Upper lobe of right lung (tissue), 1 donor: ENCODE results near the gene DNMT1. TPM values are rescaled to one million over a fixed set of nuclear protein-coding genes. Genes with fewer than 3 reads are reported as not detected.

Experiments used
- ATAC-seq: fragments of 200-7000 bp; cut with Tn5 transposase; one replicate; pipeline ENCODE4 v1.9.1; 2020; ENCODE audit warnings: mild to moderate bottlenecking, moderate library complexity
- DNase-seq: peaks from one replicate; pipeline ENCODE4 v3.0.0-alpha.2; 2020
- H3K27ac ChIP-seq: fragments of 200-600 bp; one replicate; pipeline ENCODE4 v1.8.0; 2022
- H3K27me3 ChIP-seq: fragments of 200-600 bp; one replicate; pipeline ENCODE4 v1.8.0; 2022; ENCODE audit warnings: mild to moderate bottlenecking
- H3K36me3 ChIP-seq: fragments of 200-600 bp; one replicate; pipeline ENCODE4 v1.8.0; 2022
- H3K4me1 ChIP-seq: fragments of 200-600 bp; one replicate; pipeline ENCODE4 v1.8.0; 2022
- H3K4me3 ChIP-seq: fragments of 200-600 bp; one replicate; pipeline ENCODE4 v1.8.0; 2022; ENCODE audit warnings: mild to moderate bottlenecking
- H3K9me3 ChIP-seq: fragments of 200-600 bp; one replicate; pipeline ENCODE4 v1.8.0; 2022
- intact Hi-C: fragments of 100-400 bp; cut with DNase I; formaldehyde crosslinking; loops from one replicate; pipeline ENCODE4 v1.11.0; 2022
- total RNA-seq: library from RNA; stranded (reverse); fragmentation: NEBNext Ultra II Directional; extraction: Animal tissue kit (Norgen Biotek cat#: 25700); gene quantifications from one replicate; pipeline ENCODE4 v1.2.1, GENCODE V29; 2021
- TF ChIP-seq, protein P1 (sequence below): fragments of 200-600 bp; IDR thresholded peaks from one replicate; pipeline ENCODE4 v1.8.0; 2022; ENCODE audit warnings: antibody characterized with exemption
- donor health status: DM: no; HTN: yes; CAD: no; lungs with severe emphysema.

The DNMT1 gene
- total RNA-seq, 1 donor from 2014 or later: 72.1 TPM

DNA sequence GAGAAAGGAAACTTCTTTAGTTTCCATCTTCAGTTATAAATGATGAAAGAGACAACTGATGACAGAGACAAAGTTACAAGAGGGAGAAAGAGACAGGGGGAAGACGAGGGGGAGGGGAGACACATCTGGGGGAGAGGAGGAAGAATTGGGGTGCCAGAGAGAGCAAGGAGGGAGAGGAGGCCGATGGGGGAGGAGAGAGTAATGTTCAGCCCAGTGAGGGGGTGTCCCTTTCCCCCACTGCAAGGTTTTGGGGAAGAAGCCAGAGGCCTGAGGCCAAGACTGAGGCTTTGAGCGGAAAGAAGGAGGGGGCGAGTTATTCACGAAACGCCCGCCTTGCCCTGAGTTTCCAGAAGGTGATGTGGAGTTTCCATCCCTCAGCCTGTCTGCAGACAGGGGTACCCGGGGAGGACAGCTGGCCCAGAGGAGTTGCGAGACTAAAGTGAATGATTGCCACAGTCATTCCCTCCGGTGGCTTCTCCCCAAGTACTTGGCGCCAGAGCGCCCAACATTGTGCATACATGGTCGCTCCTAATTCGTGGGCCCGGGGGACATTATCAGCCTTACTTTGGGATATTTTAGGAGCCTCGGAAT, 89.1 kb downstream of the DNMT1 start:
- Histone ChIP-seq H3K27ac (peak overlapping the region; percentile 87), H3K27me3 (no peaks in the 10 kb centered on the region), H3K4me3 (peak overlapping the region; percentile 94), H3K9me3 (no peaks in the 10 kb centered on the region), H3K36me3 (peaks cover 34% of the 10 kb centered on the region), H3K4me1 (peaks cover 12% of the 10 kb centered on the region)
- intact Hi-C loops: loop anchor here (10.0 kb wide), 1 partner anchor 181 kb away; no protein-coding TSS in a partner anchor
- ATAC-seq: no peak
- no peak for DNase-seq
- TF ChIP-seq, protein P1, sequence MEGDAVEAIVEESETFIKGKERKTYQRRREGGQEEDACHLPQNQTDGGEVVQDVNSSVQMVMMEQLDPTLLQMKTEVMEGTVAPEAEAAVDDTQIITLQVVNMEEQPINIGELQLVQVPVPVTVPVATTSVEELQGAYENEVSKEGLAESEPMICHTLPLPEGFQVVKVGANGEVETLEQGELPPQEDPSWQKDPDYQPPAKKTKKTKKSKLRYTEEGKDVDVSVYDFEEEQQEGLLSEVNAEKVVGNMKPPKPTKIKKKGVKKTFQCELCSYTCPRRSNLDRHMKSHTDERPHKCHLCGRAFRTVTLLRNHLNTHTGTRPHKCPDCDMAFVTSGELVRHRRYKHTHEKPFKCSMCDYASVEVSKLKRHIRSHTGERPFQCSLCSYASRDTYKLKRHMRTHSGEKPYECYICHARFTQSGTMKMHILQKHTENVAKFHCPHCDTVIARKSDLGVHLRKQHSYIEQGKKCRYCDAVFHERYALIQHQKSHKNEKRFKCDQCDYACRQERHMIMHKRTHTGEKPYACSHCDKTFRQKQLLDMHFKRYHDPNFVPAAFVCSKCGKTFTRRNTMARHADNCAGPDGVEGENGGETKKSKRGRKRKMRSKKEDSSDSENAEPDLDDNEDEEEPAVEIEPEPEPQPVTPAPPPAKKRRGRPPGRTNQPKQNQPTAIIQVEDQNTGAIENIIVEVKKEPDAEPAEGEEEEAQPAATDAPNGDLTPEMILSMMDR: no peak

DNA sequence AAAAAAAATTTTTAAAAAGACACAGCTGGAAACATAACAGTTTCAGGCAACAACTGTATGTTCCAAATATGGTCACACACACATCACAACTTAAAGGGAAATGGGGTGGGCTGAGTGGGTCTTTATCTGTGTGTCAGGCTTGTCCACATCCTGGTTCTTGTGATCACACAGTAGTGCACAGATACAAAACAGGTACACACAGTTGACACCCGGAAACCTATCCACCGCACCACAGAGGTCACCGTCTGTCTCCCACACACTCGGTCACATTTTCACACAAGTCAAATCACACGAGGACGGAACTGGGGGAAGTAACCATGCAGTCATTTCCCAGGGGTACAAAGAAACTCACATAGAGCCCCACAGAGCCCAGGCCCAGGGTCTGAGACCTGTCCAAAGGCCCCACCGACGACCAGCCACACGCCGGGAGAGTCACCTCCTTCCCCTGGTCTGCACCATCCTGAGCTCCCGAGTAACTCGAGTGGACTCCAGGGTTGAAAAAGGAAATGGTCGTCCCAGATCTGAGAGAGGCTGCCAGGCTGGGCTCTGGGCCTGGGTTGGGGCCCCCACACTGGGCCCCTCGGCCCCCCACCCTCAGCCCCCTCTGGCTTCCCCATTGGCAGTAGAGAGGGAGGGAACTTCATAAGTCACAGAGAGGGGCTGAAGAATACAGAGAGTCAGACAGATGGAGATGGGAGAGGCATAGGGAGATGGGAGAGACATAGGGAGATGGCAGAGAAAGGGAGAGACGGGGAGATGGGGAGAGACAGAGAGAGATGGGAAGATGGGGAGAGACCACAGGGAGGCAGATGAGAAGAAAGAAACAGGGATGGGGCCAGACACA, 89.9 kb downstream of the DNMT1 start:
- TF ChIP-seq, protein P1: no peak
- intact Hi-C loops: loop anchor here (10.0 kb wide), 1 partner anchor 180 kb away; no protein-coding TSS in a partner anchor
- H3K27ac ChIP-seq: peak overlapping the region; percentile 36

DNA sequence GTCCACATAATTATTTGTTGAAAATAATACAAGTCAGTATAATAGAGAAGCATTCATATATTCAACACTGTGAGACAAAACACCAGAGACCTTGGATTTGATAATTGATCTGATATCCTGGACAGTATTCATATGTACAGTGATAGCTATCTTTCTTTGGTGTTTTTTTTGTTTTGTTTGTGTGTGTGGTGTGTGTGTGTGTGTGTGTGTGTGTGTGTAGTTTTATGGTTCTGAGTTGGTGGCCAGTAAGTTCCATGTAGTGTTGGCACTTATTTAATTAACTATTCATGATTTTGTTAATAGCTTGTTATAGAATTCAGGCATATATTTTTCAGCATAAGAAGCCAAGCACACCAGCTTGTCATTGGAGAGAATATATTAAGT, 90.6 kb downstream of the DNMT1 start:
- intact Hi-C loops: loop anchor here (10.0 kb wide), 1 partner anchor 179 kb away; no protein-coding TSS in a partner anchor
- Histone ChIP-seq H3K4me3 (no peak overlapping the region), H3K9me3 (no peaks in the 10 kb centered on the region), H3K36me3 (peaks cover 19% of the 10 kb centered on the region), H3K4me1 (peaks cover 12% of the 10 kb centered on the region), H3K27ac (no peak overlapping the region), H3K27me3 (no peaks in the 10 kb centered on the region)
- TF ChIP-seq, protein P1: no peak
- no peak for DNase-seq
- no peak for ATAC-seq

More for the DNA sequence above, 89.9 kb downstream of the DNMT1 start:
- no peak for DNase-seq
- H3K36me3 ChIP-seq: peaks cover 27% of the 10 kb centered on the region
- H3K4me1 ChIP-seq: peaks cover 12% of the 10 kb centered on the region
- H3K4me3 ChIP-seq: no peak overlapping the region
- no peaks in the 10 kb centered on the region for H3K27me3 ChIP-seq
- H3K9me3 ChIP-seq: no peaks in the 10 kb centered on the region
- ATAC-seq: peak; percentile 12

DNA sequence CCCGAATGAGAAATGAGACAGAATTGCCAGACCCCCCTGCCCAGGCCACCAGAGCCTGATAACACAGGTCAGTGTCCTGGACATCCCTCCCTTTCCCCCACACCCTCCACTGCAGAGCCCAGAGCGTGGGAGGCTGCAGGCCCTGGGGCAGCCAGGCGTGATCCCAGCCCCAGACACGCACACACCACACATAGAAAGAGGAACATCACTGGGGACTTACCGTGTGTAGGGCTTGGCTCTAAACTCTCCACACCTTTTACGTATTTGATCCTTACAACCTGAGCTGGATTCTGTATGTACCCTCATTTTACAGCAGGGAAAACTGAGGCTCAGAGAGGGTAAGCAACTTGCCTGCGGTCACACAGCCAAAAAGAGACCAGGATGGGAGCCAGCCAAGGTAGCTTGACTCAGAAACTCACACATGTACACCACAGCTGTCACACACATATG, 91.9 kb downstream of the DNMT1 start:
- intact Hi-C loops: loop anchor here (10.0 kb wide), 1 partner anchor 178 kb away; no protein-coding TSS in a partner anchor
- no peak overlapping the region for H3K4me3 ChIP-seq
- H3K27me3 ChIP-seq: no peaks in the 10 kb centered on the region
- H3K27ac ChIP-seq: peak overlapping the region; percentile 17
- TF ChIP-seq, protein P1: no peak
- no peak for DNase-seq
- H3K4me1 ChIP-seq: peaks cover 12% of the 10 kb centered on the region
- no peak for ATAC-seq
- H3K36me3 ChIP-seq: peaks cover 6% of the 10 kb centered on the region
- no peaks in the 10 kb centered on the region for H3K9me3 ChIP-seq

DNA sequence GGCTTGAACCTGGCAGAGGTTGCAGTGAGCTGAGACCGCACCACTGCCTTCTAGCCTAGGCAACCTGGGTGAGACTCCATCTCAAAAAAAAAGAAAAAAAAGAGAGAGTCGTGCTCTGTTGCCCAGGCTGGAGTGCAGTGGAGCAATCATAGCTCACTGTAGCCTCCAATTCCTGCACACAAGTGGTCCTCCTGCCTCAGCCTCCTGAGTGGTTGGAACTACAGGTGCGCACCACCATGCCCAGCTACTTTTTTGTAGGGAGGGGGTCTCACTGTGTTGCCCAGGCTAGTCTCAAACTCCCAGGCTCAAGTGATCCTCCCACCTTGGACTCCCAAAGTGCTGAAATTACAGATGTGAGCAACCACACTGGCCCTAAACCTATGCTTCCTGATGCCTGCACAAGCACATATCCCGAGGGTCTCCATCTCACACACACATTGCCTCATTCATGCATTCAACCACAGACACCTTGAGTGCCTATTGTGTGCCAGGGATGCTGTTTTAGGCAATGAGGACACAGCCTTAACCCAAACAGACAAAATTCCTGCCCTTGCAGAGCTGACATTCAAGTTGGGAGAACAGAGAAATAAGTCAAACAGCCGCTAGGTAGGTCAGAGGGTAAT, 94.5 kb downstream of the DNMT1 start:
- no peaks in the 10 kb centered on the region for H3K27me3 ChIP-seq
- H3K4me1 ChIP-seq: peaks cover 9% of the 10 kb centered on the region
- H3K4me3 ChIP-seq: no peak overlapping the region
- DNase-seq (no peak), ATAC-seq (no peak)
- TF ChIP-seq, protein P1: no peak
- H3K36me3 ChIP-seq: no peaks in the 10 kb centered on the region
- intact Hi-C loops: loop anchor here (10.0 kb wide), 1 partner anchor 175 kb away; no protein-coding TSS in a partner anchor
- H3K27ac ChIP-seq: no peak overlapping the region
- H3K9me3 ChIP-seq: no peaks in the 10 kb centered on the region
